Measurements from ENCODE around the gene TSPO2.
A peak's percentile ranks its signal among the peaks of the same experiment; 100 is the strongest.

Gene TSPO2

DNA sequence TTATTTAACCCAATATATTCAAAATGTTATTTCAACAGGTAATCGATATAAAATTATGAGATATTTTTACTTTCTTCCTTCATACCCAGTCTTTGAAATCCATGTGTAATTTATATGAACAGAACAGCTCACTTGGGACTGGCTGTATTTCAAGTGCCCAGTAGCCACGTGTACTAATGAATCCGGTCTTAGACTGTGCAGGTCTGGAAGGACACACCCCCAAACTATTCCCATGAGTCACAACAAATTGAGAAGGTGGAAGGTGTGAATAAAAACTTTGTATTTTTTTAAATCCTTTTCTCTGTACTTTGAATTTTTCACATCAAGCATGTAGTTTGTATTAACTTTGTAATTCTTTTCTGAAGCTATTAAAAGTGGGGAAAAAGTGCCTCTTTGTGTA, 6.1 kb upstream of the TSPO2 start:
- Mint-ChIP-seq H3K27me3 (peaks cover 2% of the 10 kb centered on the region), H3K9me3 (no peaks in the 10 kb centered on the region), H3K27ac (no peak overlapping the region), H3K4me1 (ENCODE audit: low read depth) (peaks cover 13% of the 10 kb centered on the region), H3K36me3 (ENCODE audit: low read depth) (peaks cover 15% of the 10 kb centered on the region), H3K4me3 (no peak overlapping the region)
- intact Hi-C loops (cut with micrococcal nuclease) = no loop called here

- no peak overlapping the region for H3K4me3 Mint-ChIP-seq
Measured at GRCh38 chr6:41036601-41037000, 5.7 kb upstream of the TSPO2 start.

DNA sequence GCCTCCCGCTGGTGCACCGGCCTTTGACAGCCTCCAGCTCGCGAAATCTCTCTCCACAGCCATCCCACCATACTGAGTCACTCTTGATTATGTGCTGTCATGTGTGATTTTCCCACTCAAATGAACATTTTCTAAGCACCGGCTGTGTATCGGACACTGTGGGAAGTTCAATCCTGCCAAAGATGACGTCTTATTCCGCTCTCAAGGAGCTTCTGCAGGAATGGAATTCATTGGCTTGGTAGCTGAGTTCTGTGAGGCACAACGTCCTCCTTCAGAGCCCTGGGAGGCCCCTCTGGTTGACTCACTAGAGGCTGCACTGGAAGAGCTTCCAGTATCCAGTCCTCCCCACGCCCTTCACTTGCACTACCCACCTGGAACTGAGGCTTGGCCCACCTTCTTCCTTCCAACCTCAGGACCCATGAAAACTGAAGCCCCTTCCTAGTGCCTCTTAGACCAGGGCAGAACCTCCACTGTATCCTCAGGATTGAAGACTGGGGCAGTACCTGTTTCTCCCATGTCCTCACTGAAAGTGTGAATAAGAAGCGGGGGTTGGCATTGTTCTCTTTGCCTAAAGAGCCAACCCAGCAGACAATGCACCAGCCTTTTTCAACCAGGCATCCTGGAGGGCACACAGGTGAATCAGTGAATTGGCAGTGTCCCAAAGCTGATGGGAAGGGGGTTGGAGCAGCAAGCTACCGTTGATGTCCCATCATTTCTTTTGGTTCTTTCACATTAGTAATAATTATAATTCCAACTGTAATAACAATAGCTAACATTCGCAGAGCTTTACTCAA, 5.0 kb upstream of the TSPO2 start:
- Mint-ChIP-seq H3K27ac (no peak overlapping the region), H3K4me1 (ENCODE audit: low read depth) (peaks cover 15% of the 10 kb centered on the region), H3K9me3 (no peaks in the 10 kb centered on the region), H3K27me3 (peaks cover 2% of the 10 kb centered on the region), H3K4me3 (no peak overlapping the region), H3K36me3 (ENCODE audit: low read depth) (peaks cover 21% of the 10 kb centered on the region)
- intact Hi-C loops (cut with micrococcal nuclease) = no loop called here

More at GRCh38 chr6:41036601-41037000, 5.7 kb upstream of the TSPO2 start:
- Mint-ChIP-seq H3K27me3 (peaks cover 2% of the 10 kb centered on the region), H3K4me1 (ENCODE audit: low read depth) (peaks cover 15% of the 10 kb centered on the region), H3K36me3 (ENCODE audit: low read depth) (peaks cover 15% of the 10 kb centered on the region), H3K27ac (no peak overlapping the region), H3K9me3 (no peaks in the 10 kb centered on the region)
- intact Hi-C loops (cut with micrococcal nuclease) = no loop called here

DNA sequence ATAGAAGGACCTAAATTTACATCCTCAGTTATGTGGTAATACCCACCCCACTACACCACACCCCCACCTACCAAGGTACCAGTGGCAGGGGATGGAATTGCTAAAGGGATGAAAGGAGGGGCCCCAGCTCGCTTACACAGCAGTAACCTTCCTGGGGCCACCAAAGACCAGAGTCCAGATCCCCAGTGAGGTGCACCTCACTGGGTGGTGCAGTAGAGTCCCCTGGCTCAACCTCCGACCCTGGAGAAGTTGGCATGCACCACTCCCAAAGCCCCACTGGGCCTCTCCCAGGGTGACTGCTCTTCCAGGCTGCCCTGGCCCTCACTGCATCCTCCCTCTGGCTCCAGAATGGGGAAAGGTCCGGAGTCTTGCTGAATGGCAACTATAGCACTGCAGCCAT, 4.1 kb upstream of the TSPO2 start:
- H3K27me3 Mint-ChIP-seq = peaks cover 2% of the 10 kb centered on the region
- H3K36me3 Mint-ChIP-seq (ENCODE audit: low read depth) = peaks cover 30% of the 10 kb centered on the region
- H3K4me1 Mint-ChIP-seq (ENCODE audit: low read depth) = peaks cover 15% of the 10 kb centered on the region
- intact Hi-C loops (cut with micrococcal nuclease) = no loop called here
- H3K9me3 Mint-ChIP-seq = no peaks in the 10 kb centered on the region
- no peak overlapping the region for H3K27ac Mint-ChIP-seq
- H3K4me3 Mint-ChIP-seq = no peak overlapping the region

GRCh38 chr6:41039060-41039998, 2.9 kb upstream of the TSPO2 start, which contains the start of gene UNC5CL:
TSS of gene UNC5CL (minus strand) at chr6:41039221. CDS start at chr6:41035074, 4,147 bp downstream.
- peaks cover 2% of the 10 kb centered on the region for H3K27me3 Mint-ChIP-seq
- H3K9me3 Mint-ChIP-seq = no peaks in the 10 kb centered on the region
- no peak within 1 kb of the TSS for H3K27ac Mint-ChIP-seq
- H3K36me3 Mint-ChIP-seq (ENCODE audit: low read depth) = peaks cover 29% of the 10 kb centered on the region
- no peak within 1 kb of the TSS for H3K4me3 Mint-ChIP-seq
- peaks cover 15% of the 10 kb centered on the region for H3K4me1 Mint-ChIP-seq (ENCODE audit: low read depth)
- intact Hi-C loops (cut with micrococcal nuclease) = no loop called here

- Mint-ChIP-seq H3K36me3 (ENCODE audit: low read depth) (peaks cover 32% of the 10 kb centered on the region), H3K9me3 (no peaks in the 10 kb centered on the region), H3K27me3 (peaks cover 2% of the 10 kb centered on the region), H3K27ac (peak overlapping the region; percentile 26), H3K4me3 (no peak overlapping the region), H3K4me1 (ENCODE audit: low read depth) (peaks cover 15% of the 10 kb centered on the region)
- intact Hi-C loops (cut with micrococcal nuclease) = no loop called here
Measured at GRCh38 chr6:41040101-41040939, 1.9 kb upstream of the TSPO2 start.

- peak overlapping the region; percentile 26 for H3K27ac Mint-ChIP-seq
- H3K9me3 Mint-ChIP-seq = no peaks in the 10 kb centered on the region
- intact Hi-C loops (cut with micrococcal nuclease) = no loop called here
- peaks cover 15% of the 10 kb centered on the region for H3K4me1 Mint-ChIP-seq (ENCODE audit: low read depth)
- peaks cover 2% of the 10 kb centered on the region for H3K27me3 Mint-ChIP-seq
- no peak overlapping the region for H3K4me3 Mint-ChIP-seq
- H3K36me3 Mint-ChIP-seq (ENCODE audit: low read depth) = peaks cover 32% of the 10 kb centered on the region
Measured at GRCh38 chr6:41040940-41041536, 1.2 kb upstream of the TSPO2 start.

GRCh38 chr6:41043151-41043550, 884 bp downstream of the TSPO2 start:
- no peak overlapping the region for H3K4me3 Mint-ChIP-seq
- intact Hi-C loops (cut with micrococcal nuclease) = no loop called here
- H3K27me3 Mint-ChIP-seq = peaks cover 2% of the 10 kb centered on the region
- no peak overlapping the region for H3K27ac Mint-ChIP-seq
- peaks cover 38% of the 10 kb centered on the region for H3K36me3 Mint-ChIP-seq (ENCODE audit: low read depth)
- H3K4me1 Mint-ChIP-seq (ENCODE audit: low read depth) = peaks cover 15% of the 10 kb centered on the region
- H3K9me3 Mint-ChIP-seq = no peaks in the 10 kb centered on the region

GRCh38 chr6:41045664-41046063, 3.4 kb downstream of the TSPO2 start:
- peaks cover 15% of the 10 kb centered on the region for H3K4me1 Mint-ChIP-seq (ENCODE audit: low read depth)
- no peak overlapping the region for H3K4me3 Mint-ChIP-seq
- H3K9me3 Mint-ChIP-seq = no peaks in the 10 kb centered on the region
- no peaks in the 10 kb centered on the region for H3K27me3 Mint-ChIP-seq
- intact Hi-C loops (cut with micrococcal nuclease) = no loop called here
- H3K36me3 Mint-ChIP-seq (ENCODE audit: low read depth) = peaks cover 49% of the 10 kb centered on the region
- no peak overlapping the region for H3K27ac Mint-ChIP-seq

DNA sequence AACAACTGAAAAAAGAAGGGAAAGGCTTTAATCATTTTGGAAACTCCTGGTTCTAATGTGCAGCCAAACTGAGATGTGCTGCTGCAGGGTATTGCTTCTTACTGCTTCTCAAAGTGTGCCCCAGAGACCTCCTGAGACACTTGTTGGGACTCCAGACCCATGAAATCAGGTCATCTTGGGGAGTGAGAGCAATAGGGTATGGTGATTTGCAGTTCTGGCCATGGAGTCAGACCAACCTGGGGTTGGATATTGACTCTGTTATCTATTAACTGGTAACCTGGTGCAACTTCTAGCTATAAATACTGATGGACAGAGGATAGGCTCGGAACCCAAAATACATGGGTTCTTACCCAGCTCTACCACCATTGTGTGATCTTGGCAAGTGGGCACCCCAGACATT, 3.8 kb downstream of the TSPO2 start:
- H3K36me3 Mint-ChIP-seq (ENCODE audit: low read depth) = peaks cover 49% of the 10 kb centered on the region
- intact Hi-C loops (cut with micrococcal nuclease) = no loop called here
- no peaks in the 10 kb centered on the region for H3K9me3 Mint-ChIP-seq
- no peak overlapping the region for H3K27ac Mint-ChIP-seq
- H3K4me3 Mint-ChIP-seq = no peak overlapping the region
- no peaks in the 10 kb centered on the region for H3K27me3 Mint-ChIP-seq
- peaks cover 15% of the 10 kb centered on the region for H3K4me1 Mint-ChIP-seq (ENCODE audit: low read depth)

- Mint-ChIP-seq H3K36me3 (ENCODE audit: low read depth) (peaks cover 43% of the 10 kb centered on the region), H3K27ac (no peak overlapping the region), H3K27me3 (no peaks in the 10 kb centered on the region), H3K4me1 (ENCODE audit: low read depth) (peaks cover 23% of the 10 kb centered on the region), H3K4me3 (no peak overlapping the region), H3K9me3 (no peaks in the 10 kb centered on the region)
- intact Hi-C loops (cut with micrococcal nuclease) = no loop called here
Measured at GRCh38 chr6:41047306-41047705, 5.0 kb downstream of the TSPO2 start.

GRCh38 chr6:41047745-41048732, 5.8 kb downstream of the TSPO2 start:
- intact Hi-C loops (cut with micrococcal nuclease) = no loop called here
- H3K27me3 Mint-ChIP-seq = no peaks in the 10 kb centered on the region
- peaks cover 29% of the 10 kb centered on the region for H3K4me1 Mint-ChIP-seq (ENCODE audit: low read depth)

More at GRCh38 chr6:41047745-41048732, 5.8 kb downstream of the TSPO2 start:
- Mint-ChIP-seq H3K4me3 (peak overlapping the region; percentile 11), H3K36me3 (ENCODE audit: low read depth) (peaks cover 35% of the 10 kb centered on the region), H3K9me3 (no peaks in the 10 kb centered on the region), H3K27ac (no peak overlapping the region)

Measured in dendritic cell treated with granulocyte-macrophage colony-stimulating factor and Interleukin-4, amounts not matched to agents 40 ng/mL and 50 ng/mL, for 4 days (primary cell).